Measurements from ENCODE around the gene MDN1.

- TF ChIP-seq PATZ1 (CRISPR knock-in tag; IDR thresholded peaks at IDR 0.05; ENCODE audit: borderline replicate concordance) (no peak), BACH2 (CRISPR knock-in tag; IDR thresholded peaks at IDR 0.05; ENCODE audit: borderline replicate concordance) (no peak), SNAI2 (CRISPR knock-in tag; IDR thresholded peaks at IDR 0.05) (no peak), ZC3H10 (CRISPR knock-in tag; IDR thresholded peaks at IDR 0.05) (no peak), ZNF8 (CRISPR knock-in tag; IDR thresholded peaks at IDR 0.05) (no peak), PPARA (CRISPR knock-in tag; IDR thresholded peaks at IDR 0.05; ENCODE audit: borderline replicate concordance) (no peak), ZFP3 (CRISPR knock-in tag; IDR thresholded peaks at IDR 0.05) (no peak)
Measured at GRCh38 chr6:89649682-89650081, 169.9 kb downstream of the MDN1 start.
